Measurements from ENCODE around the gene ACSL5.

DNA sequence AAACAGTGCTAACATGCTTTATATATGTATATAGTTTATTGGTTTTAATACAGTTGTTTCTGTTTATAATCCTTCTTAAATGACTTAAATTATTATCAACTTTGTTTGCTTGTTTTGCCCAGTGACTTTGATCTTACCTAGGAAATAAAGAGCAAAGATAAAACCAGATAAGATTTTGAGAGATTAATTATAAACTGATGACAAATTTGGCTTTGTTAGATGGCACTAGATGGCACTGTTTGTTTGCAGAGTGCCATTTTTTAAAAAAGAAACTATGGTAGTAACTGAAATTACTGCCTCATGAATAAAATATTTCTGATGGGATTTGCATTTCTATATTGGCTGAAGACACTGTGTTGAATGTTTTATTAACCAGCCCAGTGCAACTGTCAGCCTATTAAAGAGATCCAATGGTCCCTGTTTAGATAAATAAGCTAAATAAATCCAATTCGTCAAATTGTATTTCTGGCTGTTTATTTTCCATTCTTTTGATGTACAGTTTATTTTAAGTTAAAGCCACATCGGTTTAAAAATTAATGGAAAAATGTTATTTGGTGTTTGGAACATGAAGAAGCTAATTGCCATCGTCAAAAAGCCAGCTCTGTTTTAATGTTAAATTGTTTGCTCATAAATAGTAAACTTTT lies 101.8 kb downstream of the ACSL5 start:
- TF ChIP-seq EZH2 (IDR thresholded peaks at IDR 0.05; ENCODE audit: insufficient read depth, poor library complexity, severe bottlenecking) (no peak), EZH2phosphoT487 (IDR thresholded peaks at IDR 0.05; ENCODE audit: insufficient read depth, low read depth) (no peak)
